NB4 (cell line): ENCODE measurements around the gene SLC6A19.

Source experiments
- DNase-seq: peaks from one replicate; pipeline ENCODE4 v3.0.0; 2010; ENCODE audit warnings: low read depth
- H3K4me3 ChIP-seq: one replicate; pipeline ENCODE4 v1.5.1; 2011; ENCODE audit warnings: mild to moderate bottlenecking, low read depth, low read length, moderate library complexity
- MAX ChIP-seq: IDR thresholded peaks from 2 replicates; pipeline ENCODE4 v1.6.1; 2011; ENCODE audit warnings: low read depth, low read length
- MYC ChIP-seq: IDR thresholded peaks from 2 replicates; pipeline ENCODE4 v1.6.1; 2011; ENCODE audit warnings: low read depth, low read length
- POLR2A ChIP-seq: IDR thresholded peaks from 2 replicates; pipeline ENCODE4 v1.6.1; 2011; ENCODE audit warnings: mild to moderate bottlenecking; ENCODE audit not compliant: insufficient read length; ENCODE audit errors: extremely low read depth
- TF ChIP-seq, protein P1 (sequence below): IDR thresholded peaks from one replicate; pipeline ENCODE4 v1.5.1; 2012; ENCODE audit warnings: low read depth, low read length

Gene SLC6A19

GRCh38 chr5:1273745-1274144 is 72.3 kb downstream of the SLC6A19 start:
- TF ChIP-seq POLR2A: no peak
- no peak overlapping the region for H3K4me3 ChIP-seq
- DNase-seq: no peak

DNA sequence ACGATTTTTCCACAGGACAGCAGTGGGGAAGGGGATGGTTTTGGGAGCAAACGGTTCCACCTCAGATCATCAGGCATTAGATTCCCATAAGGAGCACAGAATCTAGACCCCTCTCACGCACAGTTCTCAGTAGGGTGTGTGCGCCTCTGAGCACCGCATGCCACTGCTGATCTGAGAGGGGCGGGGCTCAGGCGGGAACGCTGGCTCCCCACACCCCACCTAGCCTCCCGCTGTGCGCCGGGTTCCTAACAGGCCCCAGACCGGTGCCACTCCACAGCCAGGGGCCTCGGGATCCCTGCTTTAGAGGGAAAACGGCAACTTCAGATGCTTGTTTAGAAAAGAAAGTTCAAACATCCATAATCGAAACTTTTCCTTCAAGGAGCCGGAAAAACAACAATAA is 73.1 kb downstream of the SLC6A19 start:
- no peak overlapping the region for H3K4me3 ChIP-seq
- DNase-seq: no peak
- TF ChIP-seq, protein P1, sequence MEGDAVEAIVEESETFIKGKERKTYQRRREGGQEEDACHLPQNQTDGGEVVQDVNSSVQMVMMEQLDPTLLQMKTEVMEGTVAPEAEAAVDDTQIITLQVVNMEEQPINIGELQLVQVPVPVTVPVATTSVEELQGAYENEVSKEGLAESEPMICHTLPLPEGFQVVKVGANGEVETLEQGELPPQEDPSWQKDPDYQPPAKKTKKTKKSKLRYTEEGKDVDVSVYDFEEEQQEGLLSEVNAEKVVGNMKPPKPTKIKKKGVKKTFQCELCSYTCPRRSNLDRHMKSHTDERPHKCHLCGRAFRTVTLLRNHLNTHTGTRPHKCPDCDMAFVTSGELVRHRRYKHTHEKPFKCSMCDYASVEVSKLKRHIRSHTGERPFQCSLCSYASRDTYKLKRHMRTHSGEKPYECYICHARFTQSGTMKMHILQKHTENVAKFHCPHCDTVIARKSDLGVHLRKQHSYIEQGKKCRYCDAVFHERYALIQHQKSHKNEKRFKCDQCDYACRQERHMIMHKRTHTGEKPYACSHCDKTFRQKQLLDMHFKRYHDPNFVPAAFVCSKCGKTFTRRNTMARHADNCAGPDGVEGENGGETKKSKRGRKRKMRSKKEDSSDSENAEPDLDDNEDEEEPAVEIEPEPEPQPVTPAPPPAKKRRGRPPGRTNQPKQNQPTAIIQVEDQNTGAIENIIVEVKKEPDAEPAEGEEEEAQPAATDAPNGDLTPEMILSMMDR: no peak
- TF ChIP-seq MAX (no peak), POLR2A (no peak), MYC (no peak)
